ENCODE measurements around the gene ARMS2. TPM values are rescaled to one million over a fixed set of nuclear protein-coding genes. Genes with fewer than 3 reads are reported as not detected.

Gene ARMS2
- total and polyA plus RNA-seq, 2 of the 13 experiments (the other 11 are each of a cell fraction or from before 2014, with no cell fraction given): not detected

- no peaks in the 10 kb centered on the region for H3K4me1 ChIP-seq (ENCODE audit: insufficient read depth, low read length)
- intact Hi-C loops (cut with micrococcal nuclease; ENCODE audit: unreplicated experiment): no loop called here
- H3K27ac ChIP-seq (ENCODE audit: extremely low read length, insufficient read depth, low read length): no peak overlapping the region
- CTCF ChIA-PET (ENCODE audit: low intra/inter-chr PET ratio, low total read pairs): no interaction called here
- no TSS peak for BruUV-seq (replicated peaks)
- H3K4me3 ChIP-seq (replicated peaks in 1 of 3; ENCODE audit: insufficient read depth in 1 of 3, low read depth in 2 of 3, low read length in 3 of 3): no peak overlapping the region
- H3K9me3 ChIP-seq (ENCODE audit: low read length): no peaks in the 10 kb centered on the region
- H3K4me2 ChIP-seq (ENCODE audit: low read depth, low read length): no peak overlapping the region
- in situ Hi-C loops (cut with HindIII; ENCODE audit: extremely low pct_ligation_motif_present, low pct_unique_long_range_greater_than_20kb): no loop called here
- H3K27me3 ChIP-seq (ENCODE audit: control insufficient read depth in 1 of 2, insufficient read depth in 2 of 2, low read length in 2 of 2): peaks cover 3 to 70% of the 10 kb centered on the region in 2 experiments
- no peak overlapping the region for H3K9ac ChIP-seq (ENCODE audit: insufficient read depth, low read depth, low read length)
- no peak overlapping the region for H2AFZ ChIP-seq (ENCODE audit: low read length)
- no peaks in the 10 kb centered on the region for H3K79me2 ChIP-seq (ENCODE audit: insufficient read depth, low read length)
- no peaks in the 10 kb centered on the region for H3K36me3 ChIP-seq (replicated peaks in 1 of 2; ENCODE audit: control insufficient read depth in 1 of 2, insufficient read depth in 2 of 2, low read length in 2 of 2)
- FAIRE-seq (no peak), ATAC-seq (no peak), DNase-seq (ENCODE audit: low spot score) (no peak)
- no peaks in the 10 kb centered on the region for H4K20me1 ChIP-seq (ENCODE audit: insufficient read depth, low read length)
- no peak for TF ChIP-seq RFX1 (IDR thresholded peaks at IDR 0.05)
- TF ChIP-seq SMAD3 (CRISPR knock-in tag; IDR thresholded peaks at IDR 0.05): no peak
- POLR2A ChIA-PET: no interaction called here
- 8% methylated on average over 4 of the region's 4 CpGs for WGBS (ENCODE audit: low lambda C conversion rate)
These were observed 15.4 kb downstream of the ARMS2 start for GRCh38 chr10:122469848-122470247.

GRCh38 chr10:122471531-122472177, 17.2 kb downstream of the ARMS2 start:
- in situ Hi-C loops (cut with HindIII; ENCODE audit: extremely low pct_ligation_motif_present, low pct_unique_long_range_greater_than_20kb): no loop called here

More at GRCh38 chr10:122471531-122472177, 17.2 kb downstream of the ARMS2 start:
- Histone ChIP-seq H3K79me2 (ENCODE audit: insufficient read depth, low read length) (no peaks in the 10 kb centered on the region), H3K27ac (ENCODE audit: extremely low read length, insufficient read depth, low read length) (no peak overlapping the region), H2AFZ (ENCODE audit: low read length) (no peak overlapping the region), H3K4me3 (replicated peaks in 1 of 3; ENCODE audit: insufficient read depth in 1 of 3, low read depth in 2 of 3, low read length in 3 of 3) (no peak overlapping the region), H4K20me1 (ENCODE audit: insufficient read depth, low read length) (no peaks in the 10 kb centered on the region), H3K4me2 (ENCODE audit: low read depth, low read length) (no peak overlapping the region), H3K9me3 (ENCODE audit: low read length) (no peaks in the 10 kb centered on the region), H3K36me3 (replicated peaks in 1 of 2; ENCODE audit: control insufficient read depth in 1 of 2, insufficient read depth in 2 of 2, low read length in 2 of 2) (no peaks in the 10 kb centered on the region), H3K4me1 (ENCODE audit: insufficient read depth, low read length) (0 out of 2 replicates have a peak, but pooled peaks cover 8% of the 10 kb centered on the region), H3K9ac (ENCODE audit: insufficient read depth, low read depth, low read length) (no peak overlapping the region), H3K27me3 (ENCODE audit: control insufficient read depth in 1 of 2, insufficient read depth in 2 of 2, low read length in 2 of 2) (peaks cover 4 to 72% of the 10 kb centered on the region in 2 experiments)
- WGBS (ENCODE audit: low lambda C conversion rate): 47% methylated on average over 3 of the region's 4 CpGs
- CTCF ChIA-PET (ENCODE audit: low intra/inter-chr PET ratio, low total read pairs): no interaction called here
- no peak for ATAC-seq
- POLR2A ChIA-PET: no interaction called here
- no peak for TF ChIP-seq ZNF580 (CRISPR knock-in tag; IDR thresholded peaks at IDR 0.05; ENCODE audit: borderline replicate concordance, low read depth)
- no peak for TF ChIP-seq NKX3-1 (CRISPR knock-in tag; IDR thresholded peaks at IDR 0.05)
- no peak for TF ChIP-seq ZMYM4 (CRISPR knock-in tag; IDR thresholded peaks at IDR 0.05)
- no peak for DNase-seq (ENCODE audit: low spot score)
- intact Hi-C loops (cut with micrococcal nuclease; ENCODE audit: unreplicated experiment): no loop called here
- no TSS peak for BruUV-seq (replicated peaks)
- FAIRE-seq: no peak

All from HepG2 (cell line).